ENCODE results near the gene CTU1. TPM values are rescaled to one million over a fixed set of nuclear protein-coding genes. Genes with fewer than 3 reads are reported as not detected.
A peak's percentile ranks its signal among the peaks of the same experiment; 100 is the strongest.

The CTU1 gene
- total and polyA plus RNA-seq, 2 donors = 2.9 to 5.7 TPM

DNA sequence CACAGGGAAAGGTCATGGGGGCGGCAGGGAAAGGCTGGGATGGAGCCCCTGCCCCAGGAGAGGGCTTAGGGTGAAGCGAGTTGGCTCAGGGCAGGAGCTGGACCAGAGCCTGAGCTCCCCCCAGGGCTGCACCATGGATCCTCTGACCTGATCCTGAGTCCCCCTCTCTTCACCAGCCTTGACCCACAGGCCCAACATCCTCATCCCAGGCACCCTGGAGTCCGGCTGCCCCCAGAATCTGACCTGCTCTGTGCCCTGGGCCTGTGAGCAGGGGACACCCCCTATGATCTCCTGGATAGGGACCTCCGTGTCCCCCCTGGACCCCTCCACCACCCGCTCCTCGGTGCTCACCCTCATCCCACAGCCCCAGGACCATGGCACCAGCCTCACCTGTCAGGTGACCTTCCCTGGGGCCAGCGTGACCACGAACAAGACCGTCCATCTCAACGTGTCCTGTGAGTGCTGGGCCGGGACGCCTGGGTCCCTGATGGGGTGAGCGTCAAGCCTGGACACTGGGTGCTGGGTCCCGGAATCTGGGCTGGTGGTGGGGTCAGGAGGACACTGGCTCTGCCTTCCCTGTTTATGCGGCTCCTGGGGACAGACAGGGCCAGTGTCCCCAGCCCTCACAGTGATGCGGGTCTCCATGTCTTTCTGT is 17.3 kb upstream of the CTU1 start:
- Histone ChIP-seq H3K36me3 (ENCODE audit: control insufficient read depth in 2 of 2, insufficient read depth in 2 of 2, low read length in 1 of 2) (no peaks in the 10 kb centered on the region), H3K4me3 (ENCODE audit: low read length in 2 of 2) (no peak overlapping the region), H3K4me1 (ENCODE audit: control insufficient read depth in 2 of 2, insufficient read depth in 2 of 2, low read length in 2 of 2) (peaks cover 0 to 28% of the 10 kb centered on the region in 2 donors), H3K9me3 (ENCODE audit: control insufficient read depth in 2 of 2, insufficient read depth in 1 of 2, low read length in 1 of 2) (no peaks in the 10 kb centered on the region), H3K27ac (ENCODE audit: low read depth in 1 of 2, low read length in 1 of 2) (no peak overlapping the region), H3K27me3 (ENCODE audit: control insufficient read depth in 2 of 2, insufficient read depth in 1 of 2, low read length in 1 of 2) (no peaks in the 10 kb centered on the region)
- WGBS = 96% methylated on average over 16 of the region's 16 CpGs
- no peak for DNase-seq (ENCODE audit: low read depth in 6 of 9, low spot score in 9 of 9)

DNA sequence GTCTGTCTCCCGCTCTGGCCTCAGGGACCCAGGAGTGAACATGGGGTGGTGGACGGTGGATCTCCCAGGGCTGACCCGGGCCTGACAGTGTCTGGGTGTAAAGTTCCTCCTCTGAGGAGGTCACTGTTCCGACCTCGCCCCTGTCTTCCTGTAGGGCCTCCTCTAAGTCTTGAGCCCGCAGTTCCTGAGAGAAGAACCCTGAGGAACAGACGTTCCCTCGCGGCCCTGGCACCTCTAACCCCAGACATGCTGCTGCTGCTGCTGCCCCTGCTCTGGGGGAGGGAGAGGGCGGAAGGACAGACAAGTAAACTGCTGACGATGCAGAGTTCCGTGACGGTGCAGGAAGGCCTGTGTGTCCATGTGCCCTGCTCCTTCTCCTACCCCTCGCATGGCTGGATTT is 16.5 kb upstream of the CTU1 start, which contains the start of gene SIGLEC9:
Gene SIGLEC9, plus strand, starts transcription at position 178 of the 400 bp plus-strand sequence. Its CDS starts 69 bp downstream, at position 247.
- H3K4me3 ChIP-seq (ENCODE audit: low read length in 2 of 2) = no peak within 1 kb of the TSS
- no peaks in the 10 kb centered on the region for H3K36me3 ChIP-seq (ENCODE audit: control insufficient read depth in 2 of 2, insufficient read depth in 2 of 2, low read length in 1 of 2)
- DNase-seq (ENCODE audit: low read depth in 6 of 9, low spot score in 9 of 9) = no peak
- peaks cover 0 to 28% of the 10 kb centered on the region in 2 donors for H3K4me1 ChIP-seq (ENCODE audit: control insufficient read depth in 2 of 2, insufficient read depth in 2 of 2, low read length in 2 of 2)
- 82% methylated on average over 14 of the region's 14 CpGs for WGBS
- peak within 1 kb of the TSS; percentile 32 to 74 for H3K27ac ChIP-seq (ENCODE audit: low read depth in 1 of 2, low read length in 1 of 2)
- H3K9me3 ChIP-seq (ENCODE audit: control insufficient read depth in 2 of 2, insufficient read depth in 1 of 2, low read length in 1 of 2) = no peaks in the 10 kb centered on the region
- H3K27me3 ChIP-seq (ENCODE audit: control insufficient read depth in 2 of 2, insufficient read depth in 1 of 2, low read length in 1 of 2) = no peaks in the 10 kb centered on the region

DNA sequence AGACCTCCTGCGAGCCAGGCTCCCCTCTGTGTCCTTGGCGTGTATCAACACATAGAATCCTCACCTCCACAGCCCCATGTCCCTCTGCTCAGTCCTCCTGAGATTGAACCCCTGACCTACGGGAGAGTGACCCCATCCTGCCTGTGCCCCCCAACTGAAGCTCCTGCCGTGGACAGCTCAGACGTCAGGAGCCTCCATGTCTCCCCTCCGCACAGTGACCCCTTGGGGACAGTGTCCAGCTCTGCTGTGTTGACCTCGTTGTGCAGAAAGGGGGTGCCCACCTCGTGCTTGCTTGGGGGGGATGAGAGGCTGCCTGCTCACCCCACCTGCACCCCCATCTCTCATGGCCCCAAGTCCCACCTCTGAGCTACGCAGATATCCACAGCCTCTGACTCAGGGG is 16.0 kb upstream of the CTU1 start:
- peak overlapping the region; percentile 31 to 32 for H3K27ac ChIP-seq (ENCODE audit: low read depth in 1 of 2, low read length in 1 of 2)
- no peaks in the 10 kb centered on the region for H3K27me3 ChIP-seq (ENCODE audit: control insufficient read depth in 2 of 2, insufficient read depth in 1 of 2, low read length in 1 of 2)
- WGBS = 94% methylated on average over 9 of the region's 9 CpGs
- DNase-seq (ENCODE audit: low read depth in 6 of 9, low spot score in 9 of 9) = no peak
- no peaks in the 10 kb centered on the region for H3K36me3 ChIP-seq (ENCODE audit: control insufficient read depth in 2 of 2, insufficient read depth in 2 of 2, low read length in 1 of 2)
- H3K4me1 ChIP-seq (ENCODE audit: control insufficient read depth in 2 of 2, insufficient read depth in 2 of 2, low read length in 2 of 2) = peaks cover 0 to 28% of the 10 kb centered on the region in 2 donors
- H3K9me3 ChIP-seq (ENCODE audit: control insufficient read depth in 2 of 2, insufficient read depth in 1 of 2, low read length in 1 of 2) = no peaks in the 10 kb centered on the region
- H3K4me3 ChIP-seq (ENCODE audit: low read length in 2 of 2) = no peak overlapping the region

DNA sequence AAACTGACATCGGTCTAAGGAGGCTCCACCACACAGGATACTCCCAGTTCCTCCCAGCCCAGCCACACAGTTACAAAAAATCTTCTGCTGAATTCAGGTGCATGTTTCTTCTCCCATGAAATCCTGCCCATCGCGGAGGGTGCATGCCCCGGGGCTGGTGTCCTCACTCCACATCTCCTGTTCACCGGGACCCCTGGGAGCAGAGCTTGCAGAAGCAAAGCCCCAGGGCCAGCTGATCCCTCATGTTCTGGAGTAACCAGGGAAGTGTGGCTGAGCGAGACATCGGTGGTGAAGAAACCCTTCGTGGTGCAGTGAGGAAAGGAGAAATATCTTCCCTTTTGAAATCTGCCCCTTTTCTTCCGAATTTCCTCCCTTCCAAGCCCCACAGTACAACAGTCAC is 15.6 kb upstream of the CTU1 start:
- H3K36me3 ChIP-seq (ENCODE audit: control insufficient read depth in 2 of 2, insufficient read depth in 2 of 2, low read length in 1 of 2) = no peaks in the 10 kb centered on the region
- DNase-seq (ENCODE audit: low read depth in 6 of 9, low spot score in 9 of 9) = no peak
- H3K27ac ChIP-seq (ENCODE audit: low read depth in 1 of 2, low read length in 1 of 2) = peak overlapping the region; percentile 32 to 74
- H3K4me1 ChIP-seq (ENCODE audit: control insufficient read depth in 2 of 2, insufficient read depth in 2 of 2, low read length in 2 of 2) = peaks cover 0 to 28% of the 10 kb centered on the region in 2 donors
- H3K9me3 ChIP-seq (ENCODE audit: control insufficient read depth in 2 of 2, insufficient read depth in 1 of 2, low read length in 1 of 2) = no peaks in the 10 kb centered on the region
- H3K4me3 ChIP-seq (ENCODE audit: low read length in 2 of 2) = no peak overlapping the region
- no peaks in the 10 kb centered on the region for H3K27me3 ChIP-seq (ENCODE audit: control insufficient read depth in 2 of 2, insufficient read depth in 1 of 2, low read length in 1 of 2)
- 75% methylated on average over 9 of the region's 9 CpGs for WGBS

DNA sequence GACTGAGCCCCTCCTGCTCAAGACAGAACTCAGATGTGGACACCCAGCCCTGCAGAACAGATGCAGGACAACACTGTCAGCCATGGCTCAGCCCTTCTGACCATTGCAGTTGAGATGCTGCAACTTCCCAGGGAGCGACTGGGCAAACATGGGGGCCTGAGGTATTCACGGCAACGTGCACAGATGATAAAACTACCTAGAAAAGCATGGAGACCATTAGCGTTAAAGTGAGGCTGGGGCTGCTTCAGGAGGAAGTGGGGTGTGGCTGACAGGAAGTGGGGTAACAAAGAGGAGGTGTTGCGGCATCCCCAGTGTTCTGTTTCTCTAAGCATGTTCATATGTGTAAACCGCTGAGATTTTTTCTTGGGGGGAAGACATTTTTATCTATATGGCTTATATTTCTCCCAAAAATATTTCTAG is 15.2 kb upstream of the CTU1 start:
- peaks cover 0 to 25% of the 10 kb centered on the region in 2 donors for H3K4me1 ChIP-seq (ENCODE audit: control insufficient read depth in 2 of 2, insufficient read depth in 2 of 2, low read length in 2 of 2)
- no peak overlapping the region for H3K4me3 ChIP-seq (ENCODE audit: low read length in 2 of 2)
- H3K27me3 ChIP-seq (ENCODE audit: control insufficient read depth in 2 of 2, insufficient read depth in 1 of 2, low read length in 1 of 2) = no peaks in the 10 kb centered on the region
- 39% methylated on average over 6 of the region's 6 CpGs for WGBS
- DNase-seq (ENCODE audit: low read depth in 6 of 9, low spot score in 9 of 9) = peak in 2 of 9 donors; percentile 33 to 60
- no peaks in the 10 kb centered on the region for H3K9me3 ChIP-seq (ENCODE audit: control insufficient read depth in 2 of 2, insufficient read depth in 1 of 2, low read length in 1 of 2)
- H3K27ac ChIP-seq (ENCODE audit: low read depth in 1 of 2, low read length in 1 of 2) = peak overlapping the region in 1 of 2 donors; percentile 51
- no peaks in the 10 kb centered on the region for H3K36me3 ChIP-seq (ENCODE audit: control insufficient read depth in 2 of 2, insufficient read depth in 2 of 2, low read length in 1 of 2)

DNA sequence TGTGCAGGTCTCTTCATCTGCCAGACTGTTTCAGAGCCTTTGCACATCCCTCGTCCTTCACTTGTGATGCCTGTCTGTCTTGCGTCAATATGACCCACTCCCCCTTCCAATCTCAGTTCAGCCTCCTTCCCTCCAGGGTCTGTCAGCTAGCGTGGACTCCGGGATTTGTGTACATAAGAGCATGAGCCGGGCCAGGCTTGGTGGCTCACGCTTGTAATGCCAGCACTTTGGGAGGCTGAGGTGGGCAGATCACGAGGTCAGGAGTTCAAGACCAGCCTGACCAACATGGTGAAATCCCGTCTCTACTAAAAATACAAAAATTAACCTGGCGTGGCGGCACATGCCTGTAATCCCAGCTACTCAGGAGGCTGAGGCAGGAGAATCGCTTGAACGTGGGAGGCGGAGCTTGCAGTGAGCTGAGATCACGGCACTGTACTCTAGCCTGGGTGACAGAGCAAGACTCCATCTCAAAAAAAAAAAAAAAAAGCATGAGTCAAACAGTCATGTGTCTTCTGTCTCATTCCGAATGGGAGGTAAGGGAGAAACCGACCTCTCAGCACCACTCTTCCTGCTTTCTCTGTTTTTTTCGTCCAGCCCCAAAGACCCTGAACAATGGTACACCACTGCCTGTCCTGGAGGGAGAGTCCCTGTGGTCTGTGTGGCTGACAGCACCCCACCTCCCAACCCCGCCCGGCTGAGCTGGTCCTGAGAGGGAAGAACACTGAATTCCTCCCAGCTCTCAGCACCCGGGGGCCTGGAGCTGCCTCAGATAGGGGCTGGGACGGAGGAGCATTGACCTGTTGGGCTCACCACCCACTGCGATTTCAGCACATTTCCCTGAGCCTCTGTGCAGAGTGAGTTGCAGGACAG is 14.1 kb upstream of the CTU1 start:
- H3K27ac ChIP-seq (ENCODE audit: low read depth in 1 of 2, low read length in 1 of 2) = no peak overlapping the region
- H3K27me3 ChIP-seq (ENCODE audit: control insufficient read depth in 2 of 2, insufficient read depth in 1 of 2, low read length in 1 of 2) = no peaks in the 10 kb centered on the region
- H3K4me3 ChIP-seq (ENCODE audit: low read length in 2 of 2) = no peak overlapping the region
- H3K36me3 ChIP-seq (ENCODE audit: control insufficient read depth in 2 of 2, insufficient read depth in 2 of 2, low read length in 1 of 2) = no peaks in the 10 kb centered on the region
- 96% methylated on average over 22 of the region's 22 CpGs for WGBS
- no peaks in the 10 kb centered on the region for H3K9me3 ChIP-seq (ENCODE audit: control insufficient read depth in 2 of 2, insufficient read depth in 1 of 2, low read length in 1 of 2)
- H3K4me1 ChIP-seq (ENCODE audit: control insufficient read depth in 2 of 2, insufficient read depth in 2 of 2, low read length in 2 of 2) = peaks cover 0 to 16% of the 10 kb centered on the region in 2 donors
- no peak for DNase-seq (ENCODE audit: low read depth in 6 of 9, low spot score in 9 of 9)

DNA sequence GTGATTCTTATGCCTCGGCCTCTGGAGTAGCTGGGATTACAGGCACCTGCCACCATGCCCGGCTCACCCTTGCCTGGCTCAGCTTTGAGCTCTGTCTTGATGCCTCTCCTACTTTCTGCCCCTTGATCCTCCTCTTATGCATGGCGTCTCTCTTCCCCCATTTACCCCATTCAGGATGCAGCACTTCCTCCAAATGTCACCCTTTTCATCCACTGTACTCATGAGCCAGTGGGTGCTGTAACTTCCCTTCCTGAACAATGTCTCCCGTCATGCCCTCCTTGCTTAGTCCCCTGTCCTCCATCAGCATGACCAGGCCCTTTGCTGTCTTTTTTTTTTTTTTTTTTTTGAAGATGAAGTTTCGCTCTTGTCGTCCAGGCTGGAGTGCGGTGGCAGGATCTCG is 13.0 kb upstream of the CTU1 start:
- Histone ChIP-seq H3K9me3 (ENCODE audit: control insufficient read depth in 2 of 2, insufficient read depth in 1 of 2, low read length in 1 of 2) (no peaks in the 10 kb centered on the region), H3K36me3 (ENCODE audit: control insufficient read depth in 2 of 2, insufficient read depth in 2 of 2, low read length in 1 of 2) (no peaks in the 10 kb centered on the region), H3K27ac (ENCODE audit: low read depth in 1 of 2, low read length in 1 of 2) (no peak overlapping the region), H3K4me1 (ENCODE audit: control insufficient read depth in 2 of 2, insufficient read depth in 2 of 2, low read length in 2 of 2) (peaks cover 0 to 16% of the 10 kb centered on the region in 2 donors), H3K27me3 (ENCODE audit: control insufficient read depth in 2 of 2, insufficient read depth in 1 of 2, low read length in 1 of 2) (no peaks in the 10 kb centered on the region), H3K4me3 (ENCODE audit: low read length in 2 of 2) (no peak overlapping the region)
- WGBS = 90% methylated on average over 8 of the region's 8 CpGs
- DNase-seq (ENCODE audit: low read depth in 6 of 9, low spot score in 9 of 9) = no peak

DNA sequence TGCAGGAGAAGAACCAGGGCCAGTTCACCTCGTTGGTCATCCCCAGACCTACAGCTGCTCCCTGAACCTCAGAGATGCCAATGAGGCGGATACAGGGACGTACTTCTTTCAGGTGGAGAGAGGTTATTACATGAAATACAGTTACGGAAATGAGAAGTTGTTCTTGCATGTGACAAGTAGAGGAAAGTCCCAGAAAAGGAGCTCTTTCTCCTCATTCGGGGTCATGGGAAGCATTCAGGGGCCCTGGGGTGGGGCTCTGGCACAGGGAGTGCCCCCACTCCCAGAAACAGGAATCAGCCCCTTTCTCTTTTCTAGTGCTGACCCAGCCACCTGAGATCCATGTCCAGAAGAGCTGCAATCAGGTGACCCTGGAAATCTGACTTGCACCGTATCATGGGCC is 12.0 kb upstream of the CTU1 start:
- H3K4me3 ChIP-seq (ENCODE audit: low read length in 2 of 2) = no peak overlapping the region
- no peaks in the 10 kb centered on the region for H3K27me3 ChIP-seq (ENCODE audit: control insufficient read depth in 2 of 2, insufficient read depth in 1 of 2, low read length in 1 of 2)
- no peak overlapping the region for H3K27ac ChIP-seq (ENCODE audit: low read depth in 1 of 2, low read length in 1 of 2)
- H3K9me3 ChIP-seq (ENCODE audit: control insufficient read depth in 2 of 2, insufficient read depth in 1 of 2, low read length in 1 of 2) = no peaks in the 10 kb centered on the region
- WGBS = 92% methylated on average over 6 of the region's 6 CpGs
- H3K4me1 ChIP-seq (ENCODE audit: control insufficient read depth in 2 of 2, insufficient read depth in 2 of 2, low read length in 2 of 2) = peaks cover 0 to 16% of the 10 kb centered on the region in 2 donors
- no peaks in the 10 kb centered on the region for H3K36me3 ChIP-seq (ENCODE audit: control insufficient read depth in 2 of 2, insufficient read depth in 2 of 2, low read length in 1 of 2)
- no peak for DNase-seq (ENCODE audit: low read depth in 6 of 9, low spot score in 9 of 9)

DNA sequence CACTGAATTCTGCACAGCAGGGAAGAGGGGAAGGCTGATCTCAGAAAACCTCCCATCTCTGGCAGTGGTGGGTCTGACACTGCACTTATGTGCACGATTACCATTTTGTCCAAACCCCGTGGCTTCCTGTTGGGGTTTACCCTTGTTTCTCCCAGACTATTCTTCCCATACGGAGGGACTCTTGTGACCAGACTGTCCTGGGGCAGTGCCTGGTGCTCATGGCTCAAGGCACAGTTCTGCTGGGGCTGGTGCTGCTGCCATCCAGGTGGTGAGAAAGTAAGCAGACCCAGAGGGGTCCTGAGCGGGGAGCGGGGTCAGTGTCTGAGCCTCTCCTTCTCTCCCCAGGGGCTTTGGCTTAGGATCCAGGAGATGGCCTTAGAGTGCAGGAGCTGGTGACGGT is 11.4 kb upstream of the CTU1 start:
- no peak for DNase-seq (ENCODE audit: low read depth in 6 of 9, low spot score in 9 of 9)
- Histone ChIP-seq H3K36me3 (ENCODE audit: control insufficient read depth in 2 of 2, insufficient read depth in 2 of 2, low read length in 1 of 2) (no peaks in the 10 kb centered on the region), H3K9me3 (ENCODE audit: control insufficient read depth in 2 of 2, insufficient read depth in 1 of 2, low read length in 1 of 2) (no peaks in the 10 kb centered on the region), H3K27me3 (ENCODE audit: control insufficient read depth in 2 of 2, insufficient read depth in 1 of 2, low read length in 1 of 2) (no peaks in the 10 kb centered on the region), H3K27ac (ENCODE audit: low read depth in 1 of 2, low read length in 1 of 2) (no peak overlapping the region), H3K4me1 (ENCODE audit: control insufficient read depth in 2 of 2, insufficient read depth in 2 of 2, low read length in 2 of 2) (peaks cover 0 to 16% of the 10 kb centered on the region in 2 donors), H3K4me3 (ENCODE audit: low read length in 2 of 2) (no peak overlapping the region)
- WGBS = 75% methylated on average over 6 of the region's 6 CpGs
